ENCODE results near the gene RASGEF1C. TPM values are rescaled to one million over a fixed set of nuclear protein-coding genes. Genes with fewer than 3 reads are reported as not detected.

The RASGEF1C gene
- total RNA-seq, 4 donors from 2014 or later: 1.2 to 3.1 (median 2.5) TPM

- Histone ChIP-seq H3K27ac (replicated peaks in 1 of 4) (no peak overlapping the region), H3K9me3 (no peaks in the 10 kb centered on the region), H3K4me3 (no peak overlapping the region), H3K4me1 (no peaks in the 10 kb centered on the region), H3K27me3 (peaks cover 0 to 13% (median 0%) of the 10 kb centered on the region in 4 donors), H3K36me3 (no peaks in the 10 kb centered on the region)
- 92% methylated on average over 10 of the region's 10 CpGs for WGBS
- intact Hi-C loops (cut with DNase I): no loop called here
- TF ChIP-seq POLR2A (IDR thresholded peaks at IDR 0.05; ENCODE audit: low read depth): no peak
- TF ChIP-seq EP300 (IDR thresholded peaks at IDR 0.05): no peak
- TF ChIP-seq POLR2AphosphoS5 (IDR thresholded peaks at IDR 0.05): no peak
- TF ChIP-seq CTCF (IDR thresholded peaks at IDR 0.05): no peak
- DNase-seq (ENCODE audit: extremely low spot score): no peak
Observed at GRCh38 chr5:180083529-180084060, 125.4 kb downstream of the RASGEF1C start.

- DNase-seq (ENCODE audit: extremely low spot score): no peak
- intact Hi-C loops (cut with DNase I): no loop called here
- H3K4me1 ChIP-seq: no peaks in the 10 kb centered on the region
- no peaks in the 10 kb centered on the region for H3K36me3 ChIP-seq
- peaks cover 0 to 13% (median 0%) of the 10 kb centered on the region in 4 donors for H3K27me3 ChIP-seq
- no peak for TF ChIP-seq CTCF (IDR thresholded peaks at IDR 0.05)
- TF ChIP-seq POLR2AphosphoS5 (IDR thresholded peaks at IDR 0.05): no peak
- no peak for TF ChIP-seq POLR2A (IDR thresholded peaks at IDR 0.05; ENCODE audit: low read depth)
- TF ChIP-seq EP300 (IDR thresholded peaks at IDR 0.05): no peak
- H3K27ac ChIP-seq (replicated peaks in 1 of 4): no peak overlapping the region
- no peaks in the 10 kb centered on the region for H3K9me3 ChIP-seq
- whole genome bisulfite sequencing: 74% methylated on average over 15 of the region's 17 CpGs
- H3K4me3 ChIP-seq: no peak overlapping the region
Observed at GRCh38 chr5:180082633-180083420, 126.2 kb downstream of the RASGEF1C start.

GRCh38 chr5:180081481-180081880, 127.5 kb downstream of the RASGEF1C start:
- intact Hi-C loops (cut with DNase I): no loop called here
- H3K27me3 ChIP-seq: peaks cover 0 to 13% (median 0%) of the 10 kb centered on the region in 4 donors
- H3K27ac ChIP-seq (replicated peaks in 1 of 4): no peak overlapping the region
- 90% methylated on average over 5 of the region's 5 CpGs for WGBS
- H3K36me3 ChIP-seq: no peaks in the 10 kb centered on the region
- no peak overlapping the region for H3K4me3 ChIP-seq
- TF ChIP-seq POLR2AphosphoS5 (IDR thresholded peaks at IDR 0.05): no peak
- no peaks in the 10 kb centered on the region for H3K9me3 ChIP-seq
- H3K4me1 ChIP-seq: no peaks in the 10 kb centered on the region
- no peak for DNase-seq (ENCODE audit: extremely low spot score)

GRCh38 chr5:180080486-180081280, 128.3 kb downstream of the RASGEF1C start:
- no peaks in the 10 kb centered on the region for H3K9me3 ChIP-seq
- 84% methylated on average over 19 of the region's 24 CpGs for WGBS
- peaks cover 0 to 13% (median 0%) of the 10 kb centered on the region in 4 donors for H3K27me3 ChIP-seq
- H3K36me3 ChIP-seq: no peaks in the 10 kb centered on the region
- intact Hi-C loops (cut with DNase I): no loop called here
- TF ChIP-seq POLR2A (IDR thresholded peaks at IDR 0.05; ENCODE audit: low read depth) (no peak), CTCF (IDR thresholded peaks at IDR 0.05) (no peak), POLR2AphosphoS5 (IDR thresholded peaks at IDR 0.05) (no peak), EP300 (IDR thresholded peaks at IDR 0.05) (no peak)
- DNase-seq (ENCODE audit: extremely low spot score): no peak
- H3K4me1 ChIP-seq: no peaks in the 10 kb centered on the region
- no peak overlapping the region for H3K27ac ChIP-seq (replicated peaks in 1 of 4)
- no peak overlapping the region for H3K4me3 ChIP-seq
